Neural progenitor cell (in vitro differentiated cells): ENCODE results near the gene IRX5.

Experiments
- CTCF ChIP-seq: fragments of 200-600 bp; sonication (generic); IDR thresholded peaks from 2 replicates; pipeline ENCODE4 v1.5.1; 2017; ENCODE audit warnings: antibody characterized with exemption, mild to moderate bottlenecking
- EZH2 ChIP-seq: fragments of 200-600 bp; sonication (generic); IDR thresholded peaks from 2 replicates; pipeline ENCODE4 v1.6.1; 2017; ENCODE audit warnings: antibody characterized with exemption, mild to moderate bottlenecking, moderate library complexity

GRCh38 chr16:54903047-54903446 is 27.6 kb upstream of the IRX5 start:
- no peak for TF ChIP-seq CTCF
- TF ChIP-seq EZH2, result no peak
